ENCODE data around the gene TMEM62. TPM values are rescaled to one million over a fixed set of nuclear protein-coding genes. Genes with fewer than 3 reads are reported as not detected.

The TMEM62 gene
- total RNA-seq, 1 donor from 2014 or later = 11.5 TPM

- H3K27me3 Mint-ChIP-seq = peaks cover 31% of the 10 kb centered on the region
- no peak for DNase-seq (ENCODE audit: extremely low spot score, unreplicated experiment)
- H3K9me3 Mint-ChIP-seq = no peaks in the 10 kb centered on the region
- no peaks in the 10 kb centered on the region for H3K36me3 Mint-ChIP-seq
- no peak for TF ChIP-seq CTCF (conservative IDR thresholded peaks at IDR 0.05)
- no peaks in the 10 kb centered on the region for H3K4me1 Mint-ChIP-seq (ENCODE audit: unreplicated experiment)
- no peak overlapping the region for H3K27ac Mint-ChIP-seq
- H3K4me3 Mint-ChIP-seq = no peak overlapping the region
These were observed 78.9 kb downstream of the TMEM62 start for GRCh38 chr15:43212299-43212698.

DNA sequence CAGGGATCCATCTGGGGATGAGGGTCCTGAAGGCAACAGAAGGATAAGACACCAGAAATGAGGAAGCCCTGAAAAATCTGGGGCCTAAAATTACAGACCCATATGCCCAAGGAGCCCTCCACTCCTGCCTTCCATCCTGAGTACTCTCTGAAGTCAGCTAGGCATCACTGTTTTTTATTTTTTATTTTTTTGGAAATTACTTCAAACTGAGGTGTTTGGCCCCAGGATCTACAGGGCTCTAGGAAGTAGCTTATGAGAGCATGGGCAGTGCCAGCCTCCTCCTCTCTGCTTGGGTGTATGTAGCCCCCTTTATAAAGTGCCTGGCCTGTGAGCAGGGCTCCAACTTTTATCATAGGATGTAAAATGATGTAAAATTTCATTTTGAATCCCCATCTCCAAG, 79.6 kb downstream of the TMEM62 start:
- Mint-ChIP-seq H3K36me3 (no peaks in the 10 kb centered on the region), H3K27ac (no peak overlapping the region), H3K27me3 (peaks cover 27% of the 10 kb centered on the region), H3K9me3 (no peaks in the 10 kb centered on the region), H3K4me3 (no peak overlapping the region), H3K4me1 (ENCODE audit: unreplicated experiment) (no peaks in the 10 kb centered on the region)
- no peak for DNase-seq (ENCODE audit: extremely low spot score, unreplicated experiment)
- TF ChIP-seq CTCF (conservative IDR thresholded peaks at IDR 0.05) = no peak

GRCh38 chr15:43213466-43213865, 80.1 kb downstream of the TMEM62 start:
- Mint-ChIP-seq H3K27me3 (peaks cover 27% of the 10 kb centered on the region), H3K4me3 (no peak overlapping the region), H3K9me3 (no peaks in the 10 kb centered on the region), H3K36me3 (no peaks in the 10 kb centered on the region), H3K4me1 (ENCODE audit: unreplicated experiment) (no peaks in the 10 kb centered on the region), H3K27ac (no peak overlapping the region)
- DNase-seq (ENCODE audit: extremely low spot score, unreplicated experiment) = no peak
- TF ChIP-seq CTCF (conservative IDR thresholded peaks at IDR 0.05) = no peak

GRCh38 chr15:43214169-43214568, 80.8 kb downstream of the TMEM62 start:
- H3K27me3 Mint-ChIP-seq = peaks cover 21% of the 10 kb centered on the region
- no peak overlapping the region for H3K4me3 Mint-ChIP-seq
- H3K36me3 Mint-ChIP-seq = no peaks in the 10 kb centered on the region
- H3K4me1 Mint-ChIP-seq (ENCODE audit: unreplicated experiment) = no peaks in the 10 kb centered on the region
- no peak overlapping the region for H3K27ac Mint-ChIP-seq
- DNase-seq (ENCODE audit: extremely low spot score, unreplicated experiment) = no peak
- no peaks in the 10 kb centered on the region for H3K9me3 Mint-ChIP-seq
- TF ChIP-seq CTCF (conservative IDR thresholded peaks at IDR 0.05) = no peak

DNA sequence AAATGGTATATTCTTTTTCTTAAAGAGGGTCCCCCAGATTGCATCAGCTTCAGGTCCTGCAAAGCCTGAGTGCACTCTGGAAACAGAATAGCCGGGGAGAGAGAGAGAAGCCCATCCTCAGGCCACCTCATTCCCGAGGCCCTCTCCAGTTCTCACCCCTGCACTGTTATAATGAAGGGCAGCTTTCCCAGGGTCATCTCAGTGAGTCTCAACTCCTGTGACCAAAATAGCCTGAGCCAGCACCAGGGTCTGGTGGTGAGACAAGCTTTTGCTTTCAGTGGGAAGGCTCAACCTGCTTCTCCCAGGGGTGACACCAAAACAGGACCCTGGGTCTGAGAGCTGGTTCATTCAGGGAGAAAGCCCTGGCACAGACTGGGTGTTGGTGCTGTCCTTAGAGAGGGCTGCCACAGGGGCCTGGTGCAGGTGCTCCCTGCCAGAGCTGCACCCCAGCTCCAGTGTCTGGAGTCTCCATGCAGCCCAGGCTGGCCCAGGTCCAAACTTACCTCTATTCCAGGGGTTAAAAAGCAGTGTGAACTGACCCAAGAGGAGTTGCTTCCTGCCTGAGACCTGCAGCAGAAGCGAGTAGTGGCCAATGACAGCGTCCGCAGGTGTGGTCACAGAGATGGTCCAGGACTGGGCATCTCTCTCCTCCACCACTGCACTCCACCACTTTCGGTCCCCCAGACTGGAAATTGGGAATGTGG, 81.4 kb downstream of the TMEM62 start:
- Mint-ChIP-seq H3K27ac (no peak overlapping the region), H3K4me1 (ENCODE audit: unreplicated experiment) (no peaks in the 10 kb centered on the region), H3K36me3 (no peaks in the 10 kb centered on the region), H3K27me3 (peaks cover 18% of the 10 kb centered on the region), H3K4me3 (no peak overlapping the region), H3K9me3 (no peaks in the 10 kb centered on the region)
- no peak for DNase-seq (ENCODE audit: extremely low spot score, unreplicated experiment)
- no peak for TF ChIP-seq CTCF (conservative IDR thresholded peaks at IDR 0.05)

Measured in type B pancreatic cell (in vitro differentiated cells).